Measurements from ENCODE around the gene MIEF1. TPM values are rescaled to one million over a fixed set of nuclear protein-coding genes. Genes with fewer than 3 reads are reported as not detected.

Gene MIEF1
- polyA plus RNA-seq, 1 donor, result 34.4 TPM

DNA sequence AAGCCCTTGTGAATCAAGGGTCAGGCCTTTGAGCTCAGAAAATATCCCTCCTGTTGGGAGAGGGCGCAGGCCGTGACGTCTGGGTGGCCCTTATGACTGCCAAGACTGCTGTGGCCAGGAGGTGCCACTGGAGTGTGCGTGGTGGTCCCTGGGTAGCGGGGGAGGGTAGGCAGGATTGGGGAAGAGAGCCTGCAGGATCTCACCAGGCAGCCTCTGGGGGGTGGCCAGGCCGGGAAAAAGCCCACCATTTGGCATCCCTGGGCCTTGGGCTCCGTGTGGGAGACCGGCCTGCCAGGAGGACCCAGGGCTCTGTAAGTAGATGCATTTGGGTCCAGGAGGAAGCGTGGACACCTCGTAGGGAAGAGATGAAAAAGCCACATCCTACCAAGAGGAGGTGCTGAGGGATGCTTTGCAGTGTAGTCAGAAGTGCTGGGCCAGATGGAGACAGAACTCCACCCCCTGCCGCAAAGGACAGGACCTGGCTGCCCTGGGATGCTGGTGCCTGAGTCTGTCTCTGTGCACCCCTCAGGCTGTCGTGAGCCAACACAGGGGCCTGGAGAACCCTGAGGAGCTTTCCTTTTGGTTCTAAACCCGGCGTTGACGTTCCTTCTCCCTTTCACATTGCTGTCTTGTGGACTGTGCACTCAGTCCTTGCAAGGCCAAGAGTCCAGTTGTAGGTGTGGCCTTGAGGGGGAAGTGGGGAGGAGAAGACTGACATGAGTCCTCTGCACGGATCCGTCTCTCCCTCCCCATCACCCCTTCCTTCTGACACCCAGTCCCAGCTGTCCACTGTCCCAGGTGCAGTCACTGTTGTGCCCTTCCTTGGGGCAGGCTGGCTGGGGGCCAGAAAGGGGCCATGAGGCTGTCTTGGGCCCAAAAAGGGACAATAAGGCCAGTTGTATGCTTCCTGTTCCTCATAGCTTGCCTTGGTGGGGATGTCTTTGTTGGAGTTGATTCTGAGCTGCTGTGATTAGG is 12.7 kb upstream of the MIEF1 start:
- no peaks in the 10 kb centered on the region for H3K27me3 ChIP-seq (ENCODE audit: control insufficient read depth, insufficient read depth, low read length)
- peaks cover 5% of the 10 kb centered on the region for H3K9me3 ChIP-seq (ENCODE audit: control insufficient read depth, low read depth, low read length)
- H3K4me1 ChIP-seq (ENCODE audit: control insufficient read depth, insufficient read depth, low read length), result peaks cover 18% of the 10 kb centered on the region
- DNase-seq, result peak; percentile 73 to 85
- no peak overlapping the region for H3K4me3 ChIP-seq (ENCODE audit: low read length)
- WGBS (ENCODE audit: insufficient coverage, low lambda C conversion rate), result no CpG with 5 or more reads among the region's 17 CpGs
- peaks cover 37% of the 10 kb centered on the region for H3K36me3 ChIP-seq (ENCODE audit: control insufficient read depth, insufficient read depth, low read length)
- peak overlapping the region; percentile 86 for H3K27ac ChIP-seq (ENCODE audit: low read length)

DNA sequence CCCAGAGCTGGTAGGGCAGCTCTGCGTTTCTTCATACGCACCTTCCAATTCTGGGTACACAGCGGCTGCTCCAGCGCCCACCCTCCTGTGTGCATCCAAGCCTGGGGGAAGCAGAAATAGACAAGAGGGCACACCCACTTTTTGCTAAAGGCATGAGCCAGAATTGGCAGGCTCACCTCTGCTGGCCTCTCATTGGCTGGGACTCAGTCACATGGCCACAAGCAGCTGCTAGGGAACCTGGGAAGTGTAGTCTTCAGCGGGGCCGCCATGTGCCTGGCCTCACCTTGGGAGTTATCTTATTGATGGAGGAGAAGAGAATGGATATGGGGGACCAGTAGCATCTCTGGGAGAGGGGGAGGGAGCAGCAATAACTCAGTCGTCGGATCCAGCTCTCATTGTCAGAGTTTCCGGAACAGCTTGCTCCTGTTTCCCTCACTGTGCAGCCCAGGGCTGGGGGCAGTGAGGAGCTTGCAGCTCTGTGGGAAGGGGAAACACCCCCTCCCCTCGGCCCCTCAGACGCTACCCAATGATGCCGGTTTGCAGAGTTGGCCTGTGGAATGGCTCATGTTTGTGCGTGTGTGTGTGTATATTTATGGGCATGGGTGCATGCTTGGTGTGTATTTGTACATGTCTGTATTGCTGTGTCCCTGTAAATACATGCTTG is 11.8 kb upstream of the MIEF1 start:
- whole genome bisulfite sequencing (ENCODE audit: insufficient coverage, low lambda C conversion rate), result no CpG with 5 or more reads among the region's 13 CpGs
- peak in 1 of 2 donors; percentile 58 for DNase-seq
- peaks cover 18% of the 10 kb centered on the region for H3K4me1 ChIP-seq (ENCODE audit: control insufficient read depth, insufficient read depth, low read length)
- peaks cover 5% of the 10 kb centered on the region for H3K9me3 ChIP-seq (ENCODE audit: control insufficient read depth, low read depth, low read length)
- no peaks in the 10 kb centered on the region for H3K27me3 ChIP-seq (ENCODE audit: control insufficient read depth, insufficient read depth, low read length)
- H3K36me3 ChIP-seq (ENCODE audit: control insufficient read depth, insufficient read depth, low read length), result peaks cover 37% of the 10 kb centered on the region
- no peak overlapping the region for H3K4me3 ChIP-seq (ENCODE audit: low read length)
- peak overlapping the region; percentile 86 for H3K27ac ChIP-seq (ENCODE audit: low read length)

GRCh38 chr22:39490966-39491680 is 11.0 kb upstream of the MIEF1 start:
- no peak for DNase-seq
- H3K27ac ChIP-seq (ENCODE audit: low read length), result no peak overlapping the region
- no peaks in the 10 kb centered on the region for H3K27me3 ChIP-seq (ENCODE audit: control insufficient read depth, insufficient read depth, low read length)
- no CpG with 5 or more reads among the region's 9 CpGs for WGBS (ENCODE audit: insufficient coverage, low lambda C conversion rate)
- peaks cover 5% of the 10 kb centered on the region for H3K9me3 ChIP-seq (ENCODE audit: control insufficient read depth, low read depth, low read length)
- H3K4me1 ChIP-seq (ENCODE audit: control insufficient read depth, insufficient read depth, low read length), result peaks cover 18% of the 10 kb centered on the region
- peaks cover 37% of the 10 kb centered on the region for H3K36me3 ChIP-seq (ENCODE audit: control insufficient read depth, insufficient read depth, low read length)
- H3K4me3 ChIP-seq (ENCODE audit: low read length), result no peak overlapping the region

GRCh38 chr22:39491696-39492095 is 10.4 kb upstream of the MIEF1 start:
- DNase-seq, result no peak
- WGBS (ENCODE audit: insufficient coverage, low lambda C conversion rate), result 100% methylated on average over 1 of the region's 6 CpGs

GRCh38 chr22:39492186-39492585 is 9.9 kb upstream of the MIEF1 start:
- no CpG with 5 or more reads among the region's 3 CpGs for WGBS (ENCODE audit: insufficient coverage, low lambda C conversion rate)
- H3K27me3 ChIP-seq (ENCODE audit: control insufficient read depth, insufficient read depth, low read length), result no peaks in the 10 kb centered on the region

More at GRCh38 chr22:39491696-39492095, 10.4 kb upstream of the MIEF1 start:
- Histone ChIP-seq H3K4me1 (ENCODE audit: control insufficient read depth, insufficient read depth, low read length) (peaks cover 20% of the 10 kb centered on the region), H3K9me3 (ENCODE audit: control insufficient read depth, low read depth, low read length) (peaks cover 5% of the 10 kb centered on the region), H3K36me3 (ENCODE audit: control insufficient read depth, insufficient read depth, low read length) (peaks cover 37% of the 10 kb centered on the region), H3K27ac (ENCODE audit: low read length) (no peak overlapping the region), H3K27me3 (ENCODE audit: control insufficient read depth, insufficient read depth, low read length) (no peaks in the 10 kb centered on the region), H3K4me3 (ENCODE audit: low read length) (no peak overlapping the region)

GRCh38 chr22:39493759-39494158 is 8.3 kb upstream of the MIEF1 start:
- Histone ChIP-seq H3K27me3 (ENCODE audit: control insufficient read depth, insufficient read depth, low read length) (no peaks in the 10 kb centered on the region), H3K36me3 (ENCODE audit: control insufficient read depth, insufficient read depth, low read length) (peaks cover 24% of the 10 kb centered on the region), H3K4me1 (ENCODE audit: control insufficient read depth, insufficient read depth, low read length) (peaks cover 19% of the 10 kb centered on the region), H3K4me3 (ENCODE audit: low read length) (no peak overlapping the region), H3K9me3 (ENCODE audit: control insufficient read depth, low read depth, low read length) (no peaks in the 10 kb centered on the region), H3K27ac (ENCODE audit: low read length) (no peak overlapping the region)
- DNase-seq, result no peak
- WGBS (ENCODE audit: insufficient coverage, low lambda C conversion rate), result no CpG with 5 or more reads among the region's 4 CpGs

More at GRCh38 chr22:39492186-39492585, 9.9 kb upstream of the MIEF1 start:
- Histone ChIP-seq H3K9me3 (ENCODE audit: control insufficient read depth, low read depth, low read length) (peaks cover 5% of the 10 kb centered on the region), H3K36me3 (ENCODE audit: control insufficient read depth, insufficient read depth, low read length) (peaks cover 37% of the 10 kb centered on the region), H3K27ac (ENCODE audit: low read length) (no peak overlapping the region), H3K4me1 (ENCODE audit: control insufficient read depth, insufficient read depth, low read length) (peaks cover 20% of the 10 kb centered on the region), H3K4me3 (ENCODE audit: low read length) (no peak overlapping the region)
- no peak for DNase-seq

DNA sequence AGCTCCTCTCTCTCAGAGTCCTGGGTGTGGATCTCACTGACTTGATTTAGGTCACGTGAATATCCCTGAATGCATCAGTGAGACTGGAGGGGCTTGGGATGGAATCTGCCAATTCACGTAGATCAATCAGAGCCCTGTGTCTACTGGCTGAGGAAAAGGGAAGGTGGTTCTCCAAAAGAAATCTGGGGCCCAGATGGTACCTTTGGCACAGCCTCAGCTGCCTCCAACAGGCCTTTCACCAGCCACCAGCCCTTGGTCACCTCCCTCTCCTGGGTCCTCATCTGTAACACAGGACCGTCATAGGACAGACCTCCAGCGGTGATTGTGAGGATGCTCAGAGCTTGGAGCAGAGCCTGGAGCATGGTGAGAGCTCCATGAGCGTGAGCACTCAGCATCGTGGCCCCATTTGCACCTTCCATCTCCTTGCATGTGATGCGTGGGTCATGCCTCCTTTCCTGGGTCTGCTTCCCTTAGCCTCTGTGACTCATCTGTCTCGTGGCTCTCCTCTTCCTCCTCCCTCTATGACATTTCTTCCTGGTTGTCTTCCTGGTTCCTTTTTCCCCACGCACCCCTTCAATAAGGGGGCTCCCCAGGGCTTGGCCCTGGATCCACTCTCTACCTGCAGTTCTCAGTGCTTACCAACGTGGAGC is 7.5 kb upstream of the MIEF1 start:
- Histone ChIP-seq H3K4me1 (ENCODE audit: control insufficient read depth, insufficient read depth, low read length) (peaks cover 11% of the 10 kb centered on the region), H3K4me3 (ENCODE audit: low read length) (no peak overlapping the region), H3K36me3 (ENCODE audit: control insufficient read depth, insufficient read depth, low read length) (peaks cover 15% of the 10 kb centered on the region), H3K27ac (ENCODE audit: low read length) (no peak overlapping the region), H3K9me3 (ENCODE audit: control insufficient read depth, low read depth, low read length) (no peaks in the 10 kb centered on the region), H3K27me3 (ENCODE audit: control insufficient read depth, insufficient read depth, low read length) (no peaks in the 10 kb centered on the region)
- no CpG with 5 or more reads among the region's 10 CpGs for WGBS (ENCODE audit: insufficient coverage, low lambda C conversion rate)
- no peak for DNase-seq

DNA sequence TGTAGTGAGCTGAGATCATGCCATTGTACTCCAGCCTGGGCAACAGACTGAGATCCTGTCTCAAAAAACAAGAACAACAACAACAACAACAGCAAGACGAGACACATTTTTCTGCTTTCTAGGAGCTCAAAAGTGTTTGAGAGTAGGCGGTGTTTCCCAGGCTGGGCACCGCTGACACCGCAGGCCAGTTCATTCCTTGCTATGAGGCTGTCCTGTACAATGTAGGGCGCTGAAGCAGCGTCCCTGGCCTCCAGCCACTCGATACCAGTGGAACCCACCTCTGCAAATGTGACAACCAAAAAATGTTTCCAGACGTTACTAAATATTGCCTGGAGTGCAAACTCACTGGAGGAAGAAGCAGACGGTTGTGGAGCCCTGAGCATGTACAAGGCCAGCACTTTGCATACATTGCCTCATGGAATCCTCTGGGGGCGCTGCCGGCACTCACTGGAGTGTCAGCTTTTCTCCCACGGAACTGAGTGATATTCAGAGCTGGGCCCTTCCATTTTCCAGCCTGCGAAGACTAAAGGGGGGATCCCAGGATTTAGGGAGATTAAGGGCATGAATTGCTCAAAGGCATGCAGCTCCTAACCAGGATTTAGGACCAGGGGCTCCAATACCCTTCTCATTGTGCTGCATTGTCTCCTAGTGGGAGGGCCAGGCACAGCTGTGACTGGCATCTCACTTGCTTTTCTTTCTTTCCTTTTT is 5.8 kb upstream of the MIEF1 start:
- Histone ChIP-seq H3K9me3 (ENCODE audit: control insufficient read depth, low read depth, low read length) (no peaks in the 10 kb centered on the region), H3K4me1 (ENCODE audit: control insufficient read depth, insufficient read depth, low read length) (peaks cover 6% of the 10 kb centered on the region), H3K36me3 (ENCODE audit: control insufficient read depth, insufficient read depth, low read length) (peaks cover 5% of the 10 kb centered on the region), H3K27ac (ENCODE audit: low read length) (no peak overlapping the region), H3K4me3 (ENCODE audit: low read length) (no peak overlapping the region), H3K27me3 (ENCODE audit: control insufficient read depth, insufficient read depth, low read length) (no peaks in the 10 kb centered on the region)
- DNase-seq, result peak; percentile 66 to 78
- no CpG with 5 or more reads among the region's 13 CpGs for WGBS (ENCODE audit: insufficient coverage, low lambda C conversion rate)

GRCh38 chr22:39497429-39497828 is 4.7 kb upstream of the MIEF1 start:
- no peak overlapping the region for H3K4me3 ChIP-seq (ENCODE audit: low read length)
- H3K36me3 ChIP-seq (ENCODE audit: control insufficient read depth, insufficient read depth, low read length), result no peaks in the 10 kb centered on the region
- 100% methylated on average over 2 of the region's 8 CpGs for WGBS (ENCODE audit: insufficient coverage, low lambda C conversion rate)
- no peaks in the 10 kb centered on the region for H3K9me3 ChIP-seq (ENCODE audit: control insufficient read depth, low read depth, low read length)
- H3K27me3 ChIP-seq (ENCODE audit: control insufficient read depth, insufficient read depth, low read length), result no peaks in the 10 kb centered on the region
- DNase-seq, result no peak
- H3K27ac ChIP-seq (ENCODE audit: low read length), result no peak overlapping the region
- H3K4me1 ChIP-seq (ENCODE audit: control insufficient read depth, insufficient read depth, low read length), result peaks cover 12% of the 10 kb centered on the region

Measured in large intestine (tissue), 3 donors.